K562 (cell line): ENCODE data around the gene DNAH17. TPM values are rescaled to one million over a fixed set of nuclear protein-coding genes. Genes with fewer than 3 reads are reported as not detected.

Experiments
- ATAC-seq: fragments of 200-7000 bp; cut with Tn5 transposase; 3 replicates; pipeline ENCODE4 v1.9.1; 2020; ENCODE audit warnings: moderate library complexity
- BruUV-seq: library from RNA; stranded (reverse); fragments of 400-500 nt; replicated peaks from 2 replicates; lab custom pipeline; 2021; lab: Mats Ljungman, UMichigan
- CTCF ChIA-PET: fragments of 300-600 bp; formaldehyde crosslinking; extraction: SDS; loops from one replicate; lab custom pipeline; 2021; ENCODE audit warnings: low intra/inter-chr PET ratio; lab: Yijun Ruan, JAX
- POLR2A ChIA-PET: fragments of 300-600, 350-650 bp; sonication (Branson Sonifier 250); formaldehyde crosslinking; extraction: SDS; loops from one replicate; lab custom pipeline; 2021; ENCODE audit warnings: antibody characterized with exemption, inconsistent platforms; lab: Yijun Ruan, JAX
- DNase-seq, 4 experiments: peaks; one replicate each; pipeline versions ENCODE4 v3.0.0 to v3.0.0-alpha.2; 2011 to 2018; ENCODE audit warnings: low spot score in 3 of 4, mixed read lengths in 3 of 4; ENCODE audit errors: extremely low read depth in 1 of 4
- FAIRE-seq: peaks from 2 replicates; lab custom pipeline; 2011; peaks lifted over from hg19 to GRCh38; lab: Jason Lieb, UNC
- H2AFZ ChIP-seq: 2 replicates; pipeline ENCODE4 v1.6.0; 2011; ENCODE audit warnings: low read depth, low read length, control low read depth, inconsistent platforms
- H3K27ac ChIP-seq: fragments of 200-600 bp; 3 replicates; pipeline ENCODE4 v1.8.0; 2011; ENCODE audit warnings: low read depth, mild to moderate bottlenecking, control low read depth, inconsistent platforms, low read length, moderate library complexity, mixed read lengths; ENCODE audit errors: extremely low read depth
- H3K27me3 ChIP-seq, 2 experiments: fragments of 300-600 bp in 1 of 2; 2 replicates in 1 of 2; 3 replicates in 1 of 2; pipeline versions ENCODE4 v1.6.0 to v1.8.0; 2011; ENCODE audit warnings: inconsistent platforms in 2 of 2, low read length in 2 of 2, mild to moderate bottlenecking in 1 of 2, mixed read lengths in 1 of 2, moderate library complexity in 1 of 2; ENCODE audit not compliant: control insufficient read depth in 2 of 2, insufficient read depth in 2 of 2
- H3K36me3 ChIP-seq: fragments of 300-600 bp; 3 replicates; pipeline ENCODE4 v1.8.0; 2011; ENCODE audit warnings: mild to moderate bottlenecking, low read length, inconsistent platforms; ENCODE audit not compliant: control insufficient read depth, insufficient read depth
- H3K4me1 ChIP-seq, 2 experiments: fragments of 200-600 bp in 1 of 2; replicated peaks in 1 of 2; 2 replicates in 1 of 2; 3 replicates in 1 of 2; pipeline versions ENCODE4 v1.5.1 to v1.8.0; 2011; ENCODE audit warnings: inconsistent platforms in 2 of 2, low read length in 2 of 2, mild to moderate bottlenecking in 1 of 2, mixed read lengths in 1 of 2, moderate library complexity in 1 of 2; ENCODE audit not compliant: control insufficient read depth in 2 of 2, insufficient read depth in 2 of 2
- H3K4me2 ChIP-seq: 2 replicates; pipeline ENCODE4 v1.6.1; 2011; ENCODE audit warnings: low read length, control low read depth, inconsistent platforms, mixed read lengths; ENCODE audit not compliant: insufficient read depth
- H3K4me3 ChIP-seq: fragments of 200-600 bp; sonication (generic), shearing (Covaris generic); 2 replicates; pipeline ENCODE4 v1.5.1; 2016; ENCODE audit warnings: control low read depth, inconsistent platforms
- H3K79me2 ChIP-seq: fragments of 200-600 bp; 3 replicates; pipeline ENCODE4 v1.8.0; 2011; ENCODE audit warnings: low read length, inconsistent platforms; ENCODE audit not compliant: control insufficient read depth, insufficient read depth
- H3K9ac ChIP-seq, 2 experiments: 2 replicates each; pipeline versions ENCODE4 v1.6.0 to v1.6.1; 2011; ENCODE audit warnings: low read depth in 2 of 2, low read length in 2 of 2, control low read depth in 1 of 2, inconsistent platforms in 1 of 2, mild to moderate bottlenecking in 1 of 2, mixed read lengths in 1 of 2; ENCODE audit not compliant: insufficient read depth in 1 of 2
- H3K9me1 ChIP-seq: one replicate; pipeline ENCODE4 v1.6.0; 2011; ENCODE audit warnings: inconsistent platforms, mild to moderate bottlenecking, low read length, moderate library complexity; ENCODE audit not compliant: control insufficient read depth, insufficient read depth
- H3K9me3 ChIP-seq: replicated peaks from 2 replicates; pipeline ENCODE4 v1.5.1; 2011; ENCODE audit warnings: low read depth, low read length, inconsistent platforms; ENCODE audit not compliant: control insufficient read depth, insufficient read depth
- H4K20me1 ChIP-seq: replicated peaks from 2 replicates; pipeline ENCODE4 v1.6.1; 2011; ENCODE audit warnings: low read length, inconsistent platforms, mixed read lengths; ENCODE audit not compliant: control insufficient read depth, insufficient read depth
- CC2D1A ChIP-seq: fragments of 450-650 bp; IDR thresholded peaks from 2 replicates; pipeline ENCODE4 v1.6.1; 2017; ENCODE audit warnings: mild to moderate bottlenecking
- CHD1 ChIP-seq: fragments of 200-600 bp; sonication (generic); IDR thresholded peaks from one replicate; pipeline ENCODE4 v1.6.1; 2012; ENCODE audit warnings: mild to moderate bottlenecking, moderate library complexity, low read length, inconsistent platforms
- HNRNPL ChIP-seq: fragments of 200-400 bp; formaldehyde crosslinking; IDR thresholded peaks from 2 replicates; pipeline ENCODE4 v1.6.1; 2017; ENCODE audit warnings: low read depth, mild to moderate bottlenecking, low read length
- KAT2B ChIP-seq: IDR thresholded peaks from one replicate; pipeline ENCODE4 v1.6.1; 2012; ENCODE audit warnings: low read depth, mild to moderate bottlenecking, control low read depth, inconsistent platforms, low read length, moderate library complexity
- MTA3 ChIP-seq: fragments of 450-650 bp; formaldehyde crosslinking; IDR thresholded peaks from 2 replicates; pipeline ENCODE4 v1.6.1; 2017; ENCODE audit warnings: mild to moderate bottlenecking, borderline replicate concordance
- OTX1 ChIP-seq: fragments of 450-650 bp; formaldehyde crosslinking; IDR thresholded peaks from 2 replicates; pipeline ENCODE4 v1.4.0; 2022; ENCODE audit warnings: mild to moderate bottlenecking
- PRPF4 ChIP-seq: fragments of 200-400 bp; formaldehyde crosslinking; IDR thresholded peaks from one replicate; pipeline ENCODE4 v1.6.1; 2017; ENCODE audit warnings: low read length, low read depth, mild to moderate bottlenecking; ENCODE audit not compliant: insufficient read depth, poor library complexity, severe bottlenecking
- RB1 ChIP-seq: fragments of 450-650 bp; IDR thresholded peaks from 2 replicates; pipeline ENCODE4 v1.6.1; 2017; ENCODE audit warnings: low read depth, mild to moderate bottlenecking
- RCOR1 ChIP-seq, 2 experiments: IDR thresholded peaks; 2 replicates each; pipeline ENCODE4 v1.6.1; 2012; ENCODE audit warnings: low read depth in 2 of 2, low read length in 2 of 2, borderline replicate concordance in 1 of 2, improper control_type of control experiment in 1 of 2
- RFX1 ChIP-seq: fragments of 450-650 bp; IDR thresholded peaks from 2 replicates; pipeline ENCODE4 v1.6.1; 2016; ENCODE audit warnings: mild to moderate bottlenecking, moderate library complexity
- SNRNP70 ChIP-seq: fragments of 200-400 bp; formaldehyde crosslinking; optimal IDR thresholded peaks from 2 replicates; pipeline ENCODE3; 2017; ENCODE audit warnings: low read depth, low read length
- STAT5A ChIP-seq: IDR thresholded peaks from 2 replicates; pipeline ENCODE4 v1.6.1; 2012; ENCODE audit warnings: low read length, inconsistent platforms, borderline replicate concordance
- WHSC1 ChIP-seq: IDR thresholded peaks from one replicate; pipeline ENCODE4 v1.6.1; 2012; ENCODE audit warnings: low read length, control low read depth, inconsistent platforms
- ZEB2 ChIP-seq: fragments of 450-650 bp; IDR thresholded peaks from 2 replicates; pipeline ENCODE4 v1.6.1; 2016
- WGBS: fragments of 100-300 bp; shearing (Covaris generic); methylation state at CpG from one replicate; pipeline ENCODE4 v1.1.6; 2016; ENCODE audit warnings: low coverage, mixed read lengths; ENCODE audit not compliant: insufficient coverage; ENCODE audit errors: missing lambda C conversion rate; 5-methylcytosine and 5-hydroxymethylcytosine counted together
- in situ Hi-C: fragments of 300-500 bp; cut with MboI; formaldehyde crosslinking; loops from 4 replicates; pipeline ENCODE4 v1.15.0; 2018; ENCODE audit warnings: inconsistent platforms, mixed read lengths
- intact Hi-C: fragments of 100-400 bp; cut with micrococcal nuclease; formaldehyde crosslinking; loops from 2 replicates; pipeline ENCODE4 v1.14.2; 2022
- polyA plus RNA-seq, 8 experiments: library from polyadenylated mRNA; depleted of rRNA in 4 of 8; stranded (reverse) in 5 of 8; unstranded in 3 of 8; fragments of >200 nt; fragmentation: Nextera tagmentation in 2 of 8; fragmentation: Illumina TruSeq in 1 of 8; extraction: Ambion mirVana in 2 of 8; extraction: Trizol in 1 of 8; gene quantifications; 2 replicates each; pipeline versions ENCODE4 v1.2.1 to v1.2.3, GENCODE V29; 2011 to 2014; ENCODE audit warnings: inconsistent platforms in 1 of 8, missing spikeins in 1 of 8
- total RNA-seq, 7 experiments: library from RNA; depleted of rRNA in 6 of 7; stranded (reverse); fragments of >200 nt in 6 of 7; fragmentation: Illumina TruSeq in 2 of 7; extraction: Trizol in 2 of 7; gene quantifications; 2 replicates each; pipeline versions ENCODE4 v1.2.1 to v1.2.3, GENCODE V29; 2011 to 2021; ENCODE audit warnings: low replicate concordance in 1 of 7
- TF ChIP-seq, protein P1 (sequence below): sonication (generic); formaldehyde crosslinking; IDR thresholded peaks from 2 replicates; pipeline ENCODE4 v1.8.0; 2022; ENCODE audit warnings: missing genetic modification reagents, mild to moderate bottlenecking, moderate library complexity, borderline replicate concordance
- TF ChIP-seq, protein P2 (sequence below), 2 experiments: fragments of 250-450 bp in 1 of 2; fragments of 450-650 bp in 1 of 2; sonication (Bioruptor Pico) in 1 of 2; IDR thresholded peaks; 2 replicates each; pipeline versions ENCODE4 v1.6.1 to v1.8.0; 2016 to 2021; ENCODE audit warnings: mild to moderate bottlenecking in 2 of 2, moderate library complexity in 2 of 2, missing compliant biosample characterization in 1 of 2, missing genetic modification characterization in 1 of 2
- TF ChIP-seq, protein P3 (sequence below): fragments of 450-650 bp; IDR thresholded peaks from 2 replicates; pipeline ENCODE4 v1.6.1; 2018; ENCODE audit not compliant: partially characterized antibody

Gene DNAH17
- total and polyA plus RNA-seq, 9 of the 15 experiments (the other 6 are each of a cell fraction or from before 2014, with no cell fraction given), result under 0.01 to 0.06 (median 0.03) TPM; not detected in 5

DNA sequence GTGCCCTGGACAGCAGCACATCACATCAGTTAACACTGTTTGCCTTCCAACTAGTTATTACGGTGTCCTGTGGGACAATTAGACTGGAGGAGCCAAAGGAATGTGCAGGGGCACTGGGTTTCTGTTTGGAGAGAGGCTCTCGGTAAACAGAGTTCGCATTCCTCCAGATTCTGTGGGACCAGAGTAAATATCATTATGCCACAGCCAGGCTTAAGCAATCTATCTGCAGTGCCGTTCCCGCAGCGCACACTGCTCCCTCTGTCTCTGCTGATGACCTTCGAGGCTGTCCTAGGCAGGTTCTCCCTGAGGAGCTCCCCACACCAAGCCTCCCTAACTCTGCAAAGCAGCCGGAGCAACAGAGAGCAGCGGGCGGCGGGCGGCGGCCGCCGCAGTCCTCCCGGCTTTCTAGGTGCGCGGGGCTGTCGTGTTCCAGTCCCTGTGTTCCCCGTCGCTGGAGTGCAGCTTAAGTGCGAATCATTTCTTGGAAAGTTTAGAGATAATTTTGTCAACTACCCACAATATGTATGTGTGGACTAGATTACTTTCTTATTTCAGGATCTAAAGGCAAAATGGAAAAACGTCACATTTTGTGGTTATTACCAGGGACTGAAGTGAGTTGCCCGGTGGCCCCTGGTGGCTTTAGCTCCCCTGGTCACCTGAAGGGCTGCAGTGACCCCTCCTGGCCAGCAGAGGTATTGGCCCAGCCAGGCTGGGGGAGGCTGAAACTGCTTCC is 155.5 kb downstream of the DNAH17 start:
- Histone ChIP-seq H3K27ac (0 out of 3 replicates have a peak overlapping the region, but pooled peaks have one; percentile 39), H3K9me3 (no peaks in the 10 kb centered on the region), H3K79me2 (no peaks in the 10 kb centered on the region), H3K27me3 (no peaks in the 10 kb centered on the region), H2AFZ (no peak overlapping the region; the same call in 1 of the 2 replicates), H3K4me3 (no peak overlapping the region), H3K4me1 (peaks cover 12 to 28% of the 10 kb centered on the region in 2 experiments), H3K36me3 (peaks cover 82% of the 10 kb centered on the region), H3K9me1 (no peaks in the 10 kb centered on the region), H3K9ac (peak overlapping the region in 1 of 2 experiments; percentile 82; a peak in 2 of 4 replicates), H3K4me2 (peak overlapping the region; percentile 39; the same call in 1 of the 2 replicates), H4K20me1 (no peaks in the 10 kb centered on the region)
- ChIA-PET CTCF (interaction anchor here (0.9 to 2.3 kb wide), 6 partner anchors 61 to 402 kb away, joined by 3 to 37 read pairs (median 9); partner anchors contain the start of gene SOCS3), POLR2A (interaction anchor here (0.6 to 1.6 kb wide), 8 partner anchors 11 to 545 kb away, joined by 3 to 6 read pairs (median 4); no protein-coding TSS in a partner anchor)
- ATAC-seq (peak; percentile 97), DNase-seq (peak; percentile 86 to 95 (median 92)), FAIRE-seq (peak; percentile 97)
- in situ Hi-C loops, result no loop called here
- no TSS peak for BruUV-seq
- 19% methylated on average over 24 of the region's 24 CpGs for WGBS
- intact Hi-C loops, result loop anchor here (1.0 to 2.0 kb wide), 3 partner anchors 61 to 169 kb away; partner anchors contain the start of gene SOCS3
- TF ChIP-seq CC2D1A (peak; percentile 81), WHSC1 (no peak), HNRNPL (no peak), STAT5A (no peak), CHD1 (no peak), PRPF4 (no peak), ZEB2 (no peak), KAT2B (no peak), RCOR1 (IDR thresholded peaks at IDR 0.05; ENCODE audit: borderline replicate concordance in 1 of 2, low read depth in 2 of 2, low read length in 2 of 2) (peak; percentile 30 to 56; a peak in 1 of 4 replicates), MTA3 (no peak), RB1 (peak; percentile 61), OTX1 (CRISPR knock-in tag) (no peak), RFX1 (no peak), SNRNP70 (no peak)
- TF ChIP-seq, protein P1, sequence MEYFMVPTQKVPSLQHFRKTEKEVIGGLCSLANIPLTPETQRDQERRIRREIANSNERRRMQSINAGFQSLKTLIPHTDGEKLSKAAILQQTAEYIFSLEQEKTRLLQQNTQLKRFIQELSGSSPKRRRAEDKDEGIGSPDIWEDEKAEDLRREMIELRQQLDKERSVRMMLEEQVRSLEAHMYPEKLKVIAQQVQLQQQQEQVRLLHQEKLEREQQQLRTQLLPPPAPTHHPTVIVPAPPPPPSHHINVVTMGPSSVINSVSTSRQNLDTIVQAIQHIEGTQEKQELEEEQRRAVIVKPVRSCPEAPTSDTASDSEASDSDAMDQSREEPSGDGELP (CRISPR knock-in tag), result peak; percentile 81
- TF ChIP-seq, protein P2, sequence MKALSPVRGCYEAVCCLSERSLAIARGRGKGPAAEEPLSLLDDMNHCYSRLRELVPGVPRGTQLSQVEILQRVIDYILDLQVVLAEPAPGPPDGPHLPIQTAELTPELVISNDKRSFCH (CRISPR knock-in tag; IDR thresholded peaks at IDR 0.05), result no peak
- TF ChIP-seq, protein P2 (tag; IDR thresholded peaks at IDR 0.05), result no peak
- TF ChIP-seq, protein P3, sequence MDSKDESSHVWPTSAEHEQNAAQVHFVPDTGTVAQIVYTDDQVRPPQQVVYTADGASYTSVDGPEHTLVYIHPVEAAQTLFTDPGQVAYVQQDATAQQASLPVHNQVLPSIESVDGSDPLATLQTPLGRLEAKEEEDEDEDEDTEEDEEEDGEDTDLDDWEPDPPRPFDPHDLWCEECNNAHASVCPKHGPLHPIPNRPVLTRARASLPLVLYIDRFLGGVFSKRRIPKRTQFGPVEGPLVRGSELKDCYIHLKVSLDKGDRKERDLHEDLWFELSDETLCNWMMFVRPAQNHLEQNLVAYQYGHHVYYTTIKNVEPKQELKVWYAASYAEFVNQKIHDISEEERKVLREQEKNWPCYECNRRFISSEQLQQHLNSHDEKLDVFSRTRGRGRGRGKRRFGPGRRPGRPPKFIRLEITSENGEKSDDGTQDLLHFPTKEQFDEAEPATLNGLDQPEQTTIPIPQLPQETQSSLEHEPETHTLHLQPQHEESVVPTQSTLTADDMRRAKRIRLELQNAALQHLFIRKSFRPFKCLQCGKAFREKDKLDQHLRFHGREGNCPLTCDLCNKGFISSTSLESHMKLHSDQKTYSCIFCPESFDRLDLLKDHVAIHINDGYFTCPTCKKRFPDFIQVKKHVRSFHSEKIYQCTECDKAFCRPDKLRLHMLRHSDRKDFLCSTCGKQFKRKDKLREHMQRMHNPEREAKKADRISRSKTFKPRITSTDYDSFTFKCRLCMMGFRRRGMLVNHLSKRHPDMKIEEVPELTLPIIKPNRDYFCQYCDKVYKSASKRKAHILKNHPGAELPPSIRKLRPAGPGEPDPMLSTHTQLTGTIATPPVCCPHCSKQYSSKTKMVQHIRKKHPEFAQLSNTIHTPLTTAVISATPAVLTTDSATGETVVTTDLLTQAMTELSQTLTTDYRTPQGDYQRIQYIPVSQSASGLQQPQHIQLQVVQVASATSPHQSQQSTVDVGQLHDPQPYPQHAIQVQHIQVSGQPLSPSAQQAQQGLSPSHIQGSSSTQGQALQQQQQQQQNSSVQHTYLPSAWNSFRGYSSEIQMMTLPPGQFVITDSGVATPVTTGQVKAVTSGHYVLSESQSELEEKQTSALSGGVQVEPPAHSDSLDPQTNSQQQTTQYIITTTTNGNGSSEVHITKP, result no peak
